Keratinocyte (primary cell): ENCODE measurements around the gene THSD7B.

Source experiments
- EZH2 ChIP-seq: IDR thresholded peaks from one replicate; pipeline ENCODE4 v1.6.1; 2012; ENCODE audit warnings: inconsistent platforms, mild to moderate bottlenecking, low read length, moderate library complexity
- TF ChIP-seq, protein P1 (sequence below), 3 experiments: IDR thresholded peaks in 1 of 3; conservative IDR thresholded peaks in 1 of 3; optimal IDR thresholded peaks in 1 of 3; 2 replicates in 2 of 3; 3 replicates in 1 of 3; pipeline versions ENCODE3 to v1.5.1; 2011; ENCODE audit warnings: low read length in 3 of 3, mild to moderate bottlenecking in 3 of 3, moderate library complexity in 2 of 3, control low read depth in 1 of 3, inconsistent platforms in 1 of 3; ENCODE audit not compliant: insufficient read depth in 2 of 3; ENCODE audit errors: extremely low read depth in 1 of 3

DNA sequence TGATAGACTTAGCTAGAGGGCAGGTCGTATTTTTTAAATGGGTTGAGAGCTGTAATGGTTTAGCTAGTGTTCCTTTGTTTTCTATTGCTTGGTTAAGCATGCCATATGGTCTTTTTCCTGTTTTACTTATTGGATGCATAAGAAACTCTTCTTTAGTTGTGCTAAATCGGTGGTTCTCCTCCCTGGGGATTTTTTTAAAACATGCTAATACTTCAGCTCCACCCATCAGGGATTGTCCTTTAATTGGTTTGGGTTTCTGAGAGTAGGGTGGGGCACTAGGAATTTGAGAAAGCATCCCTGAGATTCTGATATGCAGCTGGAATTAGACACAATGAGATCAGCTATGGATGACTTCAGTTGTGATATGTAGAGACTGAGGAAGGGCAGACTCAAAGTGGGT lies 497.2 kb downstream of the THSD7B start:
- TF ChIP-seq, protein P1, sequence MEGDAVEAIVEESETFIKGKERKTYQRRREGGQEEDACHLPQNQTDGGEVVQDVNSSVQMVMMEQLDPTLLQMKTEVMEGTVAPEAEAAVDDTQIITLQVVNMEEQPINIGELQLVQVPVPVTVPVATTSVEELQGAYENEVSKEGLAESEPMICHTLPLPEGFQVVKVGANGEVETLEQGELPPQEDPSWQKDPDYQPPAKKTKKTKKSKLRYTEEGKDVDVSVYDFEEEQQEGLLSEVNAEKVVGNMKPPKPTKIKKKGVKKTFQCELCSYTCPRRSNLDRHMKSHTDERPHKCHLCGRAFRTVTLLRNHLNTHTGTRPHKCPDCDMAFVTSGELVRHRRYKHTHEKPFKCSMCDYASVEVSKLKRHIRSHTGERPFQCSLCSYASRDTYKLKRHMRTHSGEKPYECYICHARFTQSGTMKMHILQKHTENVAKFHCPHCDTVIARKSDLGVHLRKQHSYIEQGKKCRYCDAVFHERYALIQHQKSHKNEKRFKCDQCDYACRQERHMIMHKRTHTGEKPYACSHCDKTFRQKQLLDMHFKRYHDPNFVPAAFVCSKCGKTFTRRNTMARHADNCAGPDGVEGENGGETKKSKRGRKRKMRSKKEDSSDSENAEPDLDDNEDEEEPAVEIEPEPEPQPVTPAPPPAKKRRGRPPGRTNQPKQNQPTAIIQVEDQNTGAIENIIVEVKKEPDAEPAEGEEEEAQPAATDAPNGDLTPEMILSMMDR (optimal IDR thresholded peaks at IDR 0.05 in 1 of 3, IDR thresholded peaks at IDR 0.05 in 1 of 3, conservative IDR thresholded peaks at IDR 0.05 in 1 of 3; ENCODE audit: extremely low read depth in 1 of 3, insufficient read depth in 2 of 3, low read length in 3 of 3) = no peak
- TF ChIP-seq EZH2 = no peak
